HG03103 (cell line): ENCODE measurements around the gene CCDC191.

Experiments used
- ATAC-seq: cut with Tn5 transposase; IDR thresholded peaks from one replicate; pipeline ENCODE4 v1.9.1; 2021; ENCODE audit warnings: low read depth; ENCODE audit not compliant: unreplicated experiment

Gene CCDC191

DNA sequence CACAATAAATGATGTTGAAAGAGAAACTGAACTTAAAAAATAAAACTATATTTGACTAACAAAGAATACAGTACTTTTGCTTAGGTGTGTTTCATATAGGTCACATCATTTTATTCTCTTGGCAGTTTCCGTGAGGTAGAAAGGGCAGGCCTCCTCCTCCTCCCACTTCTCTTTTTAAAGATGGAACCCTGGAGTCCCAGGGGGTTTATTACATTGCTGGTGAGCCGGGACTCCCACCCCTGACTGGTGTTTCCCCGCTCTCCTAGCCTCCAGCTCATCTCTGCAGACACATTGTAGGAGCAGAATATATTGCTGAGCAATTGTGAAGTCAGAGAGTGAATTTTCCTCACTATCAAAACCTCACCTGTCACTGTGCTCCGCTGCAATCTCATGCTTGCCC lies 78.5 kb downstream of the CCDC191 start:
- ATAC-seq, result no peak

DNA sequence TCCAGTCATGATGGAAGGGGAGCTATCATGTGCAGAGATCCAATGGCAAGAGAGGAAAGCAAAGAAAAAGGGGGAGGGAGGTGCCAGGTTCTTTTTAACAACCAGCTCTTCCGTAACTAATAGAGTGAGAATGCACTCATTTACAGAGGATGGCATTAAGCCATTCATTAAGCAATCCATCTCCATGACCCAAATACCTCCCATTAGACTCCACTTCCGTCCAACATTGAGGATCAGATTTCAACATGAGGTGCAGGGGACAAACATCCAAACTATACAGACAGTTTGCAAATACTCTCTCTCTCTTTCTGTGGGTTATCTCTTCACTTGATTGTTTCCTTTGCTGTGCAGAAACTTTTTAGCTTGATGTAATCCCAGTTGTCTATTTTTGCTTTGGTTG lies 87.3 kb downstream of the CCDC191 start:
- ATAC-seq, result no peak

DNA sequence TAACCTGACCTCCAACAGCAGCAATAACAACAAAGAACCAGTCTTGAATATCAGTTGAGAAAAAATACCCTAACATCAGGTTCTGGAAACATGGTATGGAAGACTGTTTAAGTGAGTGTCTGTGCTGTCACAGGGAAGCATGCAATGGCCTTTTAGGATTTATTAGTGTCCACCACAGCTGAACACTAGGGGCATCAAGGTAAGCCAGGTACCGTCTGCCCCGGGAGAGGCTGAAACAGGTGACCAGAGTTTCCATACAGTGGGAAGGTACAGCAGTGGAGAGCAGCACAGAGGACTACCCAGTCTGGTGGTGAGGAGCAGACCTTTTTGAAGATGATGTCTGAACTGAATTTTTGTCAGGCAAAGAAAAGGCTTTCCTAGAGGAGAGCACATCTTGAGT lies 90.2 kb downstream of the CCDC191 start:
- no peak for ATAC-seq

DNA sequence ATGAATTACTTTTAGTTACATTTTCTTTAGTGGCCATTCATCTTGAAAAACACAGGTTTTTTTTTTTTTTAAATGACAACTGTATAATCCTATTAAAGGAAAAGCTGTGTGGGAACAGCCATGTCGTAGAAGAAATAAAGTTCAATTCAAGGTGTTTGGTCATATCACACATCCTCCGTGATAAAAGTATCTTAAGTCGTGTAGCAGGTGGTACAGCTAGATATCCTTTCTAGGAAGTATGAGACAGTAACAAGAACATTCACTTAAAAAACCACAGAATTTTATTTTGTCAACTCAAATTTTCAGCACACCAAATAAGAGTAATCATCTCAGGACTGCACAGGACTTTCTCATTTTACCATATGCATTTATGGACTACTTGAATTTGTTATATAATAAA lies 92.4 kb downstream of the CCDC191 start:
- no peak for ATAC-seq

DNA sequence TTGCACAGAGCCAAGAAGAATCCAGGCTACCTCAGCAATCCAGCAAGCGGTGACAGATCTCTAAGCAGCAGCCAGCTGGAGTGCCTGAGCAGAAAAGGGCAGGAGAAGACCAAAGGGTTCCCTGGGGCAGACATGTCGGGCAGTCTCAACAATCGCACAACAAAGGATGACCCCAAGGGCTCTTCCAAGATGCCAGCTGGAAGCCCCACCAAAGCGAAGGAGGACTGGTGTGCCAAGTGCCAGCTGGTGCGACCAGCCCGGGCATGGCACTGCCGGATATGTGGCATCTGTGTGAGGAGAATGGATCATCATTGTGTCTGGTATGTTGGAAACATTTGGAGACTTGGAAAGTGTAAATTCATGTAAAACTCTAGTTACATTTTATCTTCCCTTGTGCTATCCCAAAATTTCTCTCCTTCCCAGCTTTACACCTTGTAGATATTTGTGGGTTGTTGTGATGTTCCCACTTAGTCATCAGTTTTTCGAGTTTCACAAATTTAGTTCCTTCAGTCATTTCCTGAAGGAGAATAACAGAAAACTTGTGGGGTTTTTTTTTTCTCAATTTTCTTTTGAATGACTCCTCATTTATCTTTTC lies 102.1 kb downstream of the CCDC191 start:
- ATAC-seq, result no peak

DNA sequence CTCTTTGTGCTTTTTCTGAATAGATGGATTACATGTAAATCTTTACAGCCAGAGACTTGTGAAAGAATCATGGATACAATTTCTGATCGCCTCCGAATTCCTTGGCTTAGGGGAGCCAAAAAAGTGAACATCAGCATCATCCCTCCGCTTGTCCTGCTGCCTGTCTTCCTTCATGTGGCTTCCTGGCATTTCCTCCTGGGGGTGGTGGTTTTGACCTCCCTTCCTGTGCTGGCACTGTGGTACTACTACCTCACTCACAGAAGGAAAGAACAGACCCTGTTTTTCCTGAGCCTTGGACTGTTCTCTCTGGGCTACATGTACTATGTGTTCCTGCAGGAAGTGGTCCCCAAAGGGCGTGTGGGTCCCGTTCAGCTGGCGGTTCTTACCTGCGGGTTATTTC lies 102.6 kb downstream of the CCDC191 start:
- no peak for ATAC-seq

DNA sequence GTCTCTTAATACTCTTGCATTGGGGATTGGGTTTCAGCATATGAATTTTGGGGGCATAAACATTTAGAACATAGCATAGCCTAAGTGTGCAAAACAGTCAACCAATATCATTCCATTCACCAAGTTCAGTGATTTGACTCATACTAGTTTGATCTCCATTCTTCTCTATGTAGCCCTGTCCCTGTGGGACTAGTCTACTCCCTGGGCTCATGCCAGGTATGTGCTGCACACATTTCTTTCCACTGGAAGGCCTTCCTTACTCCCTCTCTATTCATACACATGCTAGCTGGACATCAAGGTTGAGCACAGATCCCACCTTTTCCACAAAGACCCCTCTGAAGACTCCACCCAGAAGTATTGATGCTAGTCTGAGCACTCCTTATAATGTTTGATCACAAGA lies 103.4 kb downstream of the CCDC191 start:
- ATAC-seq, result no peak

DNA sequence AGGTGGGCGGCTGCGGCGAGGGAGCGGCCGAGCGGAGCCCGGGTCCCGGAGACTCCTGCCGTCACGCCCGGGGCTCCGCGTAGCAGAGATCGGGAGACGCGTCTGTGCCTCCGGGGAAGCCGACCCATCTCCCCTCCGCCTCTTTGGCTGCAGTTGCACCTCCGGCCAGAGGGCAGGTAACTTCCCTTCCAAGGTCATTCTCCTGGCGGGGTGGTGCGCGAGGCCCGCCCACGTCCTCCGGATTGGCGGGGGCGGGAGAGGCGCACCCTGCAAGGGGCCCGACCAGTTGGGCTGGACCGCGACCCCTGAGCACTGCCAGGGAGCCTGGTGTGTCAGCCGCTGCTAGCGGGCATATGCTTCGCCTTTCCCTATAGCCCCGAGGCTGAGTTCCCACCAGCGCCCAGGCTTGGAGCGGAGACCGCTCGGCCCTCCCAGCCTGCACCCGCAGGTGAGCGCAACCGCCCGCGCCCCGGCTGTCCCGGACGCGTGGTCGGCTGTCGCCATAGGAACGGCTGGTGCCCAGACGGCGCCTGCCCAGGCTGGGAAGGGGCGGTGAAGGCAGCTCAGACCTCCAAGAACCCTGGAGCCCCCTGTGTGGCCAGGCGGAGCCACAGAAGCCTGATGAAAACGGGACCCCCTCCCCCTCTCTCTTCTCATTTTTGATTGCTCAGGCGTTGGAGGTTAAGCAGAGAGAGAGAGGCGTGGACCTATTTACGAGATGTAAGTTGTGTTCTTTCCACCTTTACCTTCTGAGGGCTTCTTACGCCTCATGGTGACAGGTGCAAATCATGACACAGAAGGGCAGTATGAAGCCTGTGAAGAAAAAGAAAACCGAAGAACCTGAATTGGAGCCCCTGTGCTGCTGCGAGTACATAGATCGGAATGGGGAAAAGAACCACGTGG lies 108.1 kb downstream of the CCDC191 start:
- peak; percentile 44 for ATAC-seq

DNA sequence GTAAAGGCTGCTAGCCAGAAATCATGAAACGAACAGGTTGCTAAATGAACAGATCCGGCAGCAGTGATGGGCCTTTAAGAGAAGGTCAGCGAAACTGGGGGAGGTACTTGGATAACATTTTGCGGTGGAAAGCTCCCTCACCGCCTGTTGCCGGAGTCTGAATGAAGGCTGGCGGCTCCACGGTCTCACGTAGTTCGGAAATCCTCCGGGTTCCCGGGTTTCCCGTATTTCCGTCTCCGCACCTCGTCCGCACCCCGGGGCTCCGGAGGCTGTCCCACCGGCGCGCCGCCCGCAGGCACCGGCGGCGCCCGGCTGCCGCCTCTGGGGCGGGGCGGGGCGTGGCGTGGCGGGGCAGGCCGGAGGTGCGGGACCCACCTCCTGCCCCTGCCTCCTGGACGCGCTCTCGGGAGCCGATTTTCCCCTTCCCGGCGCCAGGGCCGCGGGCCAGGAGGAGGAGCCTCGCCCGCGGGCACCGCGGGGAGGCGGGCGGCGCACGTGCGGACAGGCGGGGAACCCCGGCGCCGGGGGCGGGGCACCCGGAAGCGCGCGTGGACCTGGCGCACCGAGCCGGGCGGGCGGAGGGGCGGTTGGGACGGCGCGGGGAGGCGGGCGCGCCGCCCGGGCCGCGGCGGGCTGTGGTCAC lies 108.8 kb downstream of the CCDC191 start, which contains the start of gene ZDHHC23:
Gene ZDHHC23 (plus strand): TSS at position 642 of the 643 bp plus-strand sequence. CDS start 790 bp downstream, outside the sequence.
- ATAC-seq, result peak; percentile 67

DNA sequence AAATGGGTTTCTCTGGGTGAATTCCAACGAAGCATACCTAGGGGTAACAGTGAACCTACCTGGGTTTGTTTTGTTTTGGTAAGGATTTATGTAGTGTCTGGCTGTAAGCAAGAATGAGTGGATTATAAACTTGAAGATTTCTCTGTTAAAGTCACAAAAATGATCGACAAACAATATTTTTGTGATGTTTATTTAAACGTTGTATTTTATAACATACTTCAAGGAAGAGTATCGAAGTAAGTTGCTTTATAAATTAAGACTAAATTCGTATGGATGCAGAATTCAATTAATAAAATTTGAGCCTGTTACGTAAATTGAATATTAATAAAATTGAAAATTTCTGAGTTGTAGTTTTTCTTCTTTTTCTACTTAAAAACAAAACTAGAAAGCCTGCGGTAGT lies 109.5 kb downstream of the CCDC191 start:
- no peak for ATAC-seq

DNA sequence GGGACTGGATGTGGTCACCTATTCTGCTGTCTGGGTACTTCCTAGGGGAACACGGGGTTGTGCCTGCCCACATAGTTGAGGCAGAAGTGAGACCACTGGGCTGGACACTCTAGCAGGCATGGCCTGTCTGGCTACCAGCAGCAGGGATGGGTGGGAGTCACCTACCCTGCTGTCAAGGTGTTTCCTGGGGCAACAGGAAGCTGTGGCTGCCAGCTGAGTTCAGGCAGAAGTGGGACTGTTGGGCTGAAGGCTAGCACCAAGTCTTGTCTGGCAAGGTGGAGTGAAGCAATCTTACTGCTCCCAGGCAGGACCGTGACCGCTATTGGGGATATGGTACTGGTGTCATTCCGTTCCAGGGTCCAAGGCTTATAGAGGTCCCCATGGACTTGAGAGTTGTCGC lies 128.8 kb downstream of the CCDC191 start:
- ATAC-seq, result no peak

DNA sequence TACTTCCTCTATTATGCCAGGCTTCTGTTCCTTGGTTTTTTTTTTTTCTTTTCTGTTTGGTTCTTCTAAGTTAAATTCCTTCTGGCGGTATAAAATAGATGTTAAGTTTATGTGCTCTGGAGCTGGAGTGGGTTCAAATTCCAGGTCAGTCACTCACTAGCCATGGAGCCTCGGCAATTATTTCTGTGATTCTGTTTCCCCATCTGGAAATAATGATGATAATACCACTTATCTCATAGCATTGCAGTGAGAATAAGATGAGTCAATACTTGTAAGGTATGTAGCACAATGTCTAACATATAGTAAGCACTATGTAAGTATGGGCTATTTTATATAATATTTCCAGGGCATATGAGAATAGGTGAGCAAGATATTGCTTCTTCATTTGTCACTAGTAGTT lies 141.7 kb downstream of the CCDC191 start:
- ATAC-seq, result no peak
